Measurements from ENCODE around the gene CCSER1. TPM values are rescaled to one million over a fixed set of nuclear protein-coding genes. Genes with fewer than 3 reads are reported as not detected.

Gene CCSER1
- total and polyA plus RNA-seq, 2 of the 8 experiments (the other 6 are each of a cell fraction or from before 2014, with no cell fraction given) = 0.26 to 0.84 TPM

DNA sequence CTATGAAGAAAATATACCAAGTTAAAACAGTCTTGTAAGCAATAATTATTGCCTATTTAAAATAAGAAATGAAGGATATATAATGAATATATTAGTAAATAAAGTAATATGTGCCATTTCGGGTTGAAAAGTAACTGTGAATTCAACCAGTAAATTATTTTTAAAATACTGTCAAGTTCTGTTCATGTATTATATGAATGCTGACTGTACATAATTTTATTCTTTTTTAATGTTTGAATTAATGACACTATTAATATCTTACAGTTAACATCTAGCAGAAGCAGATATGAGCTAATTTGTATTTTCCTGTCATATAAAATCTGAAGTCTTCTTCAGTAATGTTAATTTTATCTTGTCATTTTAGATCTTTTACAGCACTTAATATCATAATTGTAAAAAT, 632.9 kb downstream of the CCSER1 start (continued):
- TF ChIP-seq SAP30 (IDR thresholded peaks at IDR 0.05; ENCODE audit: insufficient read depth, insufficient replicate concordance, low read length) (no peak), SIX5 (IDR thresholded peaks at IDR 0.05; ENCODE audit: low read depth, low read length) (no peak)
